Fibroblast of lung (primary cell): ENCODE measurements around the gene TPM4. TPM values are rescaled to one million over a fixed set of nuclear protein-coding genes. Genes with fewer than 3 reads are reported as not detected.

Experiments
- DNase-seq, 2 donors: peaks; one replicate each; pipeline versions ENCODE4 v3.0.0 to v3.0.0-alpha.2; 2010; ENCODE audit warnings: low read depth in 2 of 2
- H2AFZ ChIP-seq: 2 replicates; pipeline ENCODE4 v1.5.1; 2012; ENCODE audit warnings: low read length, control low read depth, inconsistent platforms
- H3K27ac ChIP-seq: 2 replicates; pipeline ENCODE4 v1.5.1; 2011; ENCODE audit warnings: low read length, control low read depth; ENCODE audit not compliant: insufficient read depth
- H3K27me3 ChIP-seq: 2 replicates; pipeline ENCODE4 v1.5.1; 2011; ENCODE audit warnings: mild to moderate bottlenecking, low read length; ENCODE audit not compliant: control insufficient read depth, insufficient read depth
- H3K36me3 ChIP-seq: 2 replicates; pipeline ENCODE4 v1.5.1; 2011; ENCODE audit warnings: low read length; ENCODE audit not compliant: control insufficient read depth, insufficient read depth
- H3K4me1 ChIP-seq: 2 replicates; pipeline ENCODE4 v1.5.1; 2011; ENCODE audit warnings: low read length; ENCODE audit not compliant: control insufficient read depth, insufficient read depth; ENCODE audit errors: extremely low read depth
- H3K4me2 ChIP-seq: 2 replicates; pipeline ENCODE4 v1.5.1; 2011; ENCODE audit warnings: low read length, control low read depth; ENCODE audit not compliant: insufficient read depth; ENCODE audit errors: extremely low read depth
- H3K4me3 ChIP-seq, 4 experiments: fragments of 200-600 bp in 1 of 4; sonication (generic) in 1 of 4; replicated peaks in 1 of 4; 2 replicates each; pipeline ENCODE4 v1.5.1; 2011 to 2016; ENCODE audit warnings: low read length in 4 of 4, low read depth in 3 of 4, mild to moderate bottlenecking in 3 of 4, control low read depth in 2 of 4, inconsistent platforms in 1 of 4, mixed read lengths in 1 of 4; ENCODE audit not compliant: insufficient read depth in 1 of 4; ENCODE audit errors: control extremely low read depth in 1 of 4
- H3K79me2 ChIP-seq: 2 replicates; pipeline ENCODE4 v1.5.1; 2012; ENCODE audit warnings: mild to moderate bottlenecking, low read length, inconsistent platforms; ENCODE audit not compliant: control insufficient read depth, insufficient read depth
- H3K9ac ChIP-seq: 2 replicates; pipeline ENCODE4 v1.5.1; 2011; ENCODE audit warnings: mild to moderate bottlenecking, low read length, control low read depth; ENCODE audit not compliant: insufficient read depth
- H3K9me3 ChIP-seq: 2 replicates; pipeline ENCODE4 v1.5.1; 2012; ENCODE audit warnings: low read depth, low read length; ENCODE audit not compliant: control insufficient read depth, insufficient read depth
- H4K20me1 ChIP-seq: 2 replicates; pipeline ENCODE4 v1.5.1; 2011; ENCODE audit warnings: low read length; ENCODE audit not compliant: control insufficient read depth, insufficient read depth; ENCODE audit errors: extremely low read depth
- EZH2 ChIP-seq: IDR thresholded peaks from 2 replicates; pipeline ENCODE4 v1.5.1; 2012; ENCODE audit warnings: low read length, control low read depth, mild to moderate bottlenecking; ENCODE audit errors: missing control alignments
- polyA plus RNA-seq, 2 donors: library from polyadenylated mRNA; depleted of rRNA in 1 of 2; stranded (reverse) in 1 of 2; unstranded in 1 of 2; fragments of >200 nt; gene quantifications; 2 replicates each; pipeline ENCODE4 v1.2.1, GENCODE V29; 2011 to 2012; ENCODE audit warnings: missing spikeins in 1 of 2
- total RNA-seq: library from RNA; depleted of rRNA; stranded (reverse); fragments of >200 nt; gene quantifications from 2 replicates; pipeline ENCODE4 v1.2.1, GENCODE V29; 2014
- TF ChIP-seq, protein P1 (sequence below), 2 donors: IDR thresholded peaks in 1 of 2; conservative IDR thresholded peaks in 1 of 2; 1 replicate in 1 of 2; 2 replicates in 1 of 2; pipeline ENCODE4 v1.5.1; 2011 to 2012; ENCODE audit warnings: low read length in 2 of 2, control low read depth in 1 of 2, inconsistent platforms in 1 of 2, low read depth in 1 of 2, mild to moderate bottlenecking in 1 of 2

Gene TPM4
- total and polyA plus RNA-seq, 2 donors (not counting 1 experiment from before 2014, with no cell fraction given), result 822 to 2,577 TPM

DNA sequence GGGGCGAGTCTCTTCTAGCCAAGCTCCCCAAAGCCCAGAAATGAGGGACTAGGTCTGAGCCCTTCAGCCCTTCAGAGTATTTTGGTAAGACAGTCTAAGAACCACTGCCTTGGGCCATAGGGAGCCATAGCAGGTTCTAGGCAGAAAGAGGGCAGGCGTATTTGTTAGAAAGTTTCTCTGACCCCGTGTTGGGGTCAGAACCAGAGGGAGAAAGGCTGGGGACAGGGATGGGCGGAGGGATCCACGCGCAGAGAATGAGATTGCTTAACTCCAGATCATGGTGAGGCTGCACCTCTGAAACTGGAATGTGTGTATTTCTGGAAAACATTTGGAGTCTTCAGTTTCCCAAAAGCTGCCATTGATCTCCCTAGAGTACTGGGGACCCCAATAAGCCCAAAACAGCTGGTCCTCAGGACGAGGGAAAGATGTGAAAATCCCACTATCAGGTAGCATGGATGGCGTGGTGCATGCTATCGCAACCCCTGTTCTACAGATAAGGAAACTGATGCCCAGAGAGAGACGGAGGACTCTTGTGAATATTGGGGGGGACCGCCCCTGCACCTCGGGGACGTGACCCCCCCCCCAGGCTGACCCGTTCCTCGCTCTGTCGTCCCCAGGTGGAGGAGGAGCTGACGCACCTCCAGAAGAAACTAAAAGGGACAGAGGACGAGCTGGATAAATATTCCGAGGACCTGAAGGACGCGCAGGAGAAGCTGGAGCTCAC lies 703 bp upstream of the TPM4 start:
- peak in 1 of 2 donors; percentile 61 for DNase-seq
- Histone ChIP-seq H3K9ac (peak overlapping the region; percentile 68), H3K27ac (peak overlapping the region; percentile 92), H3K27me3 (no peaks in the 10 kb centered on the region), H3K4me3 (peak overlapping the region; percentile 48 to 98 (median 64)), H3K79me2 (peaks cover 49% of the 10 kb centered on the region), H3K4me1 (peaks cover 7% of the 10 kb centered on the region), H3K9me3 (no peaks in the 10 kb centered on the region), H3K36me3 (peaks cover 9% of the 10 kb centered on the region), H4K20me1 (peaks cover 2% of the 10 kb centered on the region), H2AFZ (no peak overlapping the region), H3K4me2 (peak overlapping the region; percentile 89)
- no peak for TF ChIP-seq EZH2
- TF ChIP-seq, protein P1, sequence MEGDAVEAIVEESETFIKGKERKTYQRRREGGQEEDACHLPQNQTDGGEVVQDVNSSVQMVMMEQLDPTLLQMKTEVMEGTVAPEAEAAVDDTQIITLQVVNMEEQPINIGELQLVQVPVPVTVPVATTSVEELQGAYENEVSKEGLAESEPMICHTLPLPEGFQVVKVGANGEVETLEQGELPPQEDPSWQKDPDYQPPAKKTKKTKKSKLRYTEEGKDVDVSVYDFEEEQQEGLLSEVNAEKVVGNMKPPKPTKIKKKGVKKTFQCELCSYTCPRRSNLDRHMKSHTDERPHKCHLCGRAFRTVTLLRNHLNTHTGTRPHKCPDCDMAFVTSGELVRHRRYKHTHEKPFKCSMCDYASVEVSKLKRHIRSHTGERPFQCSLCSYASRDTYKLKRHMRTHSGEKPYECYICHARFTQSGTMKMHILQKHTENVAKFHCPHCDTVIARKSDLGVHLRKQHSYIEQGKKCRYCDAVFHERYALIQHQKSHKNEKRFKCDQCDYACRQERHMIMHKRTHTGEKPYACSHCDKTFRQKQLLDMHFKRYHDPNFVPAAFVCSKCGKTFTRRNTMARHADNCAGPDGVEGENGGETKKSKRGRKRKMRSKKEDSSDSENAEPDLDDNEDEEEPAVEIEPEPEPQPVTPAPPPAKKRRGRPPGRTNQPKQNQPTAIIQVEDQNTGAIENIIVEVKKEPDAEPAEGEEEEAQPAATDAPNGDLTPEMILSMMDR (conservative IDR thresholded peaks at IDR 0.05 in 1 of 2, IDR thresholded peaks at IDR 0.05 in 1 of 2; ENCODE audit: low read depth in 1 of 2, low read length in 2 of 2), result no peak

DNA sequence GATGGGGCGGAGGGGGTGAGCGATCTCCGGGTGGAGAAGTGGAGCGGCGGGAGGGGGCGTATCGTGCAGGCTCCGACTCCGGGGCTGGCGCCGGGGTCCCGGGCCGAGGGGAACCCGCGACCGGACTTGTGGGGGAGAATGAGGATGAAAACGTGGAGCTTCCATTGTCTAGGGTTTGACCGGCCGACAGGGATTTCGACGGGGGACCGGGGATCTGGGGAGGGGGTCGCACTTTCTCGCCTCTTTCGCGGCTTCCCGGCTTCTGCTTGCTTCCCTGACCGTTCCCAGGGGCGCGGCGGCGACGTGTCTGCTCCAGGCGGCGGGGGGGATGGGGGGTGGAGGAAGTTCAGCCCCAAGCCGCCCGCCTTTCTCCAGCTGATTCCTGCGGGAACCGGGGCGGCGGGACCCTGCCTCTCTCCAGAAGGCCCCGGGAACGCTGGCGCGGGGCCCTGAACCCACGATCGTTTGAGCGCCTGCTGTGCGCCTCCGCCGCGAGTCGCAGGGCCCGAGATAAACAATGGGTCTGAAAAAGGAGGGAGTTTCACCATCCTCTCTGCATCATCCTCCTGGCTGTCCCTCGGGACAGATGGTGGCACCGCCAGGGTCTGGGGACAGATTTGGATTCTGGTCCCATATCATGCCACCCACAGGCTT lies 790 bp downstream of the TPM4 start:
- DNase-seq, result peak in 1 of 2 donors; percentile 31
- no peaks in the 10 kb centered on the region for H3K27me3 ChIP-seq
- peak overlapping the region; percentile 96 for H3K9ac ChIP-seq
- H3K4me1 ChIP-seq, result peaks cover 12% of the 10 kb centered on the region
- no peaks in the 10 kb centered on the region for H3K9me3 ChIP-seq
- H4K20me1 ChIP-seq, result peaks cover 2% of the 10 kb centered on the region
- peak overlapping the region; percentile 70 to 98 (median 94) for H3K4me3 ChIP-seq
- peaks cover 59% of the 10 kb centered on the region for H3K79me2 ChIP-seq
- no peak overlapping the region for H2AFZ ChIP-seq
- TF ChIP-seq, protein P1 (conservative IDR thresholded peaks at IDR 0.05 in 1 of 2, IDR thresholded peaks at IDR 0.05 in 1 of 2; ENCODE audit: low read depth in 1 of 2, low read length in 2 of 2), result no peak
- TF ChIP-seq EZH2, result no peak
- peak overlapping the region; percentile 98 for H3K27ac ChIP-seq
- H3K4me2 ChIP-seq, result peak overlapping the region; percentile 89
- H3K36me3 ChIP-seq, result peaks cover 16% of the 10 kb centered on the region

DNA sequence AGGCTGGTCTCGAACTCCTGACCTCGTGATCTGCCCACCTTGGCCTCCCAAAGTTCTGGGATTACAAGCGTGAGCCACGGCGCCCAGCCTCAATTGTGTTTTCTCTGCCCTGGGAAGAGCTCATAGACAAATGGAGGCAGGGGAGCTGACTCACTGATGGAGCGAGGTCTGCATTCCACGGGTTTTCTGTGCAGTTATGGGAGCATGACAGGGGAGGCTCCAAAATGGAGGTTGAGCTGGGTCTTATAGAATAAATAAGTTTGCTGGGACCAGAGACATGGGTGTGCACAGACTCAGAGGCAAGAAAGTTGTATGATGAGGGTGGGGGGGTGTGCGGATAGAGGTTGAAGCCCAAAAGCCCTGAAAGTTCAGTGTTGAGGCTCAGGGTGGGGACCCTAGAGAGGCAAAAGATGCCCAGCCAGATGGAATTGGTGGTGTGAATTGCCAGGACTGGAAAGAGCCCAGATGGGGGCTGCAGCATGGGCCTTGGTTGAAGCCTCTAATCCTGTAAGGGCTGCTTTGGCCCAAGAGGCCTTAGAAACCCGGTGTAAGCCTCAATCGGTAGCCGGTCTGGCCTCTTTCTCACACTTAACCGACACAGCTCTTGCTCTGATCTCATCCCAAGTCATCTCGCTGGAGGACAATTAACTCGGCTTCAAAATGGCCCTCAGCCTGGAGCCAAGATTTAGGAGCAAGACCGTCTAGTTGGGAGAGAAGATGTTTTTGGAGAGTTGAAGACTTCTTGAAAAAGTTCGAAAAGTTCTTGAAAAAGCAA lies 1.9 kb downstream of the TPM4 start:
- no peak for TF ChIP-seq EZH2
- TF ChIP-seq, protein P1 (conservative IDR thresholded peaks at IDR 0.05 in 1 of 2, IDR thresholded peaks at IDR 0.05 in 1 of 2; ENCODE audit: low read depth in 1 of 2, low read length in 2 of 2), result no peak
- peaks cover 70% of the 10 kb centered on the region for H3K79me2 ChIP-seq
- peak overlapping the region; percentile 98 for H3K27ac ChIP-seq
- peak overlapping the region; percentile 70 to 98 (median 94) for H3K4me3 ChIP-seq
- peaks cover 2% of the 10 kb centered on the region for H4K20me1 ChIP-seq
- peaks cover 24% of the 10 kb centered on the region for H3K36me3 ChIP-seq
- H2AFZ ChIP-seq, result no peak overlapping the region
- H3K27me3 ChIP-seq, result no peaks in the 10 kb centered on the region
- H3K9ac ChIP-seq, result peak overlapping the region; percentile 96
- H3K4me1 ChIP-seq, result peaks cover 15% of the 10 kb centered on the region
- H3K9me3 ChIP-seq, result no peaks in the 10 kb centered on the region
- H3K4me2 ChIP-seq, result peak overlapping the region; percentile 89
- DNase-seq, result peak; percentile 52 to 69
